IMR-90 (cell line): Measurements from ENCODE around the gene ATP11B. TPM values are rescaled to one million over a fixed set of nuclear protein-coding genes. Genes with fewer than 3 reads are reported as not detected.

ENCODE experiments used
- ATAC-seq: fragments of 200-7000 bp; cut with Tn5 transposase; 2 replicates; pipeline ENCODE4 v1.9.1; 2020; ENCODE audit warnings: low read depth, mild to moderate bottlenecking, moderate library complexity
- BruUV-seq: library from RNA; stranded (reverse); fragments of 400-500 nt; replicated peaks from 2 replicates; lab custom pipeline; 2021; lab: Mats Ljungman, UMichigan
- CTCF ChIA-PET: fragments of 300-600 bp; formaldehyde crosslinking; extraction: SDS; loops from one replicate; lab custom pipeline; 2021; ENCODE audit warnings: antibody characterized with exemption; lab: Yijun Ruan, JAX
- POLR2A ChIA-PET: fragments of 300-600 bp; sonication (Branson Sonifier 250); formaldehyde crosslinking; loops from one replicate; lab custom pipeline; 2022; ENCODE audit warnings: antibody characterized with exemption; ENCODE audit not compliant: unreplicated experiment; lab: Charles Lee
- DNase-seq: peaks from one replicate; pipeline ENCODE4 v3.0.0; 2013
- H2AFZ ChIP-seq: replicated peaks from 2 replicates; pipeline ENCODE3; 2013; ENCODE audit warnings: low read length, mild to moderate bottlenecking; ENCODE audit not compliant: poor library complexity
- H2AK5ac ChIP-seq: 2 replicates; pipeline ENCODE4 v1.6.1; 2013; ENCODE audit warnings: low read depth, low read length, inconsistent platforms
- H2AK9ac ChIP-seq: replicated peaks from 2 replicates; pipeline ENCODE3; 2013; ENCODE audit warnings: mild to moderate bottlenecking, low read depth, low read length, moderate library complexity; ENCODE audit not compliant: poor library complexity
- H2BK120ac ChIP-seq: 2 replicates; pipeline ENCODE4 v1.6.1; 2013; ENCODE audit warnings: low read depth, low read length, inconsistent platforms
- H2BK15ac ChIP-seq: 3 replicates; pipeline ENCODE4 v1.6.1; 2013; ENCODE audit warnings: low read depth, low read length, inconsistent platforms
- H2BK20ac ChIP-seq: 2 replicates; pipeline ENCODE4 v1.6.1; 2013; ENCODE audit warnings: low read depth, mild to moderate bottlenecking, inconsistent platforms, low read length, moderate library complexity
- H2BK5ac ChIP-seq: 2 replicates; pipeline ENCODE4 v1.6.1; 2013; ENCODE audit warnings: mild to moderate bottlenecking, low read depth, low read length, inconsistent platforms; ENCODE audit not compliant: poor library complexity, severe bottlenecking
- H3K14ac ChIP-seq: replicated peaks from 2 replicates; pipeline ENCODE4 v1.6.1; 2013; ENCODE audit warnings: low read depth, low read length, inconsistent platforms
- H3K18ac ChIP-seq: 2 replicates; pipeline ENCODE4 v1.6.1; 2013; ENCODE audit warnings: low read depth, low read length, control low read depth
- H3K23ac ChIP-seq: 2 replicates; pipeline ENCODE4 v1.6.1; 2013; ENCODE audit warnings: low read depth, low read length, inconsistent platforms
- H3K27ac ChIP-seq: 2 replicates; pipeline ENCODE4 v1.5.1; 2013; ENCODE audit warnings: mild to moderate bottlenecking, control low read depth, low read length; ENCODE audit not compliant: insufficient read depth
- H3K27me3 ChIP-seq: 2 replicates; pipeline ENCODE4 v1.6.1; 2013; ENCODE audit warnings: low read length; ENCODE audit not compliant: control insufficient read depth, insufficient read depth
- H3K36me3 ChIP-seq: 2 replicates; pipeline ENCODE4 v1.6.1; 2013; ENCODE audit warnings: low read length, mixed read lengths; ENCODE audit not compliant: control insufficient read depth, insufficient read depth
- H3K4ac ChIP-seq: 2 replicates; pipeline ENCODE4 v1.6.1; 2013; ENCODE audit warnings: low read depth, low read length, inconsistent platforms
- H3K4me1 ChIP-seq: 2 replicates; pipeline ENCODE4 v1.6.1; 2013; ENCODE audit warnings: low read length, mixed read lengths; ENCODE audit not compliant: control insufficient read depth, insufficient read depth
- H3K4me2 ChIP-seq: 2 replicates; pipeline ENCODE4 v1.6.1; 2013; ENCODE audit warnings: low read depth, mild to moderate bottlenecking, control low read depth, low read length, moderate library complexity
- H3K4me3 ChIP-seq: 2 replicates; pipeline ENCODE4 v1.5.1; 2013; ENCODE audit warnings: low read depth, mild to moderate bottlenecking, control low read depth, low read length, moderate library complexity; ENCODE audit not compliant: insufficient read depth
- H3K56ac ChIP-seq: 2 replicates; pipeline ENCODE4 v1.6.1; 2013; ENCODE audit warnings: low read length, inconsistent platforms; ENCODE audit not compliant: insufficient read depth; ENCODE audit errors: extremely low read depth
- H3K79me1 ChIP-seq, 2 experiments: 2 replicates each; pipeline ENCODE4 v1.6.1; 2013; ENCODE audit warnings: low read length in 2 of 2, inconsistent platforms in 1 of 2, low read depth in 1 of 2
- H3K9ac ChIP-seq: 2 replicates; pipeline ENCODE4 v1.6.1; 2013; ENCODE audit warnings: low read depth, low read length, control low read depth
- H3K9me1 ChIP-seq: 2 replicates; pipeline ENCODE4 v1.6.1; 2013; ENCODE audit warnings: low read length, inconsistent platforms; ENCODE audit not compliant: insufficient read depth
- H3K9me3 ChIP-seq: 2 replicates; pipeline ENCODE4 v1.6.1; 2013; ENCODE audit warnings: low read length; ENCODE audit not compliant: control insufficient read depth, insufficient read depth
- H4K20me1 ChIP-seq: 2 replicates; pipeline ENCODE4 v1.6.1; 2013; ENCODE audit warnings: low read length, inconsistent platforms; ENCODE audit not compliant: insufficient read depth
- H4K5ac ChIP-seq: 2 replicates; pipeline ENCODE4 v1.6.1; 2013; ENCODE audit warnings: mild to moderate bottlenecking, low read depth, low read length, control low read depth
- H4K8ac ChIP-seq, 2 experiments: 2 replicates each; pipeline ENCODE4 v1.6.1; 2013; ENCODE audit warnings: low read depth in 2 of 2, low read length in 2 of 2, control low read depth in 1 of 2, inconsistent platforms in 1 of 2
- H4K91ac ChIP-seq: 2 replicates; pipeline ENCODE4 v1.6.1; 2013; ENCODE audit warnings: low read depth, low read length, inconsistent platforms; ENCODE audit not compliant: insufficient read depth
- BHLHE40 ChIP-seq: fragments of 150-350 bp; IDR thresholded peaks from 2 replicates; pipeline ENCODE4 v1.6.1; 2016; ENCODE audit warnings: mild to moderate bottlenecking, low read depth, low read length
- RFX5 ChIP-seq: IDR thresholded peaks from 2 replicates; pipeline ENCODE4 v1.8.0; 2012; ENCODE audit warnings: low read depth, mild to moderate bottlenecking, low read length, moderate library complexity
- WGBS, 2 experiments: methylation state at CpG; one replicate each; pipeline versions ENCODE4 v1.1.5 to v1.1.7; 2013; ENCODE audit warnings: missing lambda C conversion rate in 2 of 2; ENCODE audit not compliant: insufficient read length in 1 of 2; ENCODE audit errors: extremely low coverage in 2 of 2; 5-methylcytosine and 5-hydroxymethylcytosine counted together
- dilution Hi-C: fragments of 300-500 bp; cut with HindIII; formaldehyde crosslinking; loops from one replicate; pipeline ENCODE4 v1.14.3; 2018; ENCODE audit warnings: low sequenced_read_pairs; ENCODE audit not compliant: unreplicated experiment
- in situ Hi-C: fragments of 300-500 bp; cut with MboI; formaldehyde crosslinking; loops from 3 replicates; pipeline ENCODE4 v1.14.3; 2019; ENCODE audit warnings: low sequenced_read_pairs, inconsistent platforms, mixed read lengths
- intact Hi-C: fragments of 100-400 bp; cut with micrococcal nuclease; formaldehyde crosslinking; loops from 2 replicates; pipeline ENCODE4 v1.10.0; 2022
- polyA plus RNA-seq, 3 experiments: library from polyadenylated mRNA; depleted of rRNA; stranded (reverse); fragments of >200 nt; gene quantifications; 2 replicates each; pipeline ENCODE4 v1.2.3, GENCODE V29; 2012; ENCODE audit warnings: low replicate concordance in 1 of 3
- total RNA-seq: library from RNA; depleted of rRNA; stranded (reverse); fragments of >200 nt; gene quantifications from 2 replicates; pipeline ENCODE4 v1.2.3, GENCODE V29; 2012

ATP11B gene
- total and polyA plus RNA-seq, 2 of the 4 experiments (the other 2 are of a cell fraction), result 10.0 to 39.6 TPM

DNA sequence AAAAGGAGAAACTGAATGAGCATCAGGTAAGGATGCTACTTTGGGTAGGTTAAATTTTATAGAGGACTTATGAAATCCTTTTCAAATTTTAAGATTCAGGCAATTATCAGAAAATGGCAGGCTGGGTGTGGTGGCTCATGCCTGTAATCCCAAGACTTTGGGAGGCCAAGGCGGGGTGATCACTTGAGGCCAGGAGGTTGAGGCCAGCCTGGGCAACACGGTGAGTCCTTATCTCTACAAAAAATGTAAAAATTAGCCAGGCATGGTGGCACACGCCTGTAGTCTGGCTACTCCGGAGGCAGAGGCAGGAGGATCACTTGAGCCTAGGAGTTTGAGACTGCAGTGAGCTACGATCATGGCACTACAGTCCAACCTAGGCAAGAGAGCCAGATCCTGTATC lies 163.9 kb downstream of the ATP11B start:
- Histone ChIP-seq H3K36me3 (peaks cover 7% of the 10 kb centered on the region; the same call in 1 of the 2 replicates), H3K4me3 (no peak overlapping the region), H2AK5ac (no peak overlapping the region), H3K4ac (no peak overlapping the region), H3K27me3 (no peaks in the 10 kb centered on the region), H3K27ac (no peak overlapping the region), H2AFZ (no peak overlapping the region), H3K79me1 (peaks cover 0 to 14% of the 10 kb centered on the region in 2 experiments), H4K8ac (no peak overlapping the region), H2BK5ac (no peak overlapping the region), H3K23ac (no peak overlapping the region), H3K18ac (no peak overlapping the region), H4K91ac (no peak overlapping the region), H3K14ac (no peak overlapping the region), H3K9me1 (no peaks in the 10 kb centered on the region; the same call in 1 of the 2 replicates), H3K9me3 (no peaks in the 10 kb centered on the region), H2BK120ac (no peak overlapping the region), H2AK9ac (no peak overlapping the region), H4K20me1 (no peaks in the 10 kb centered on the region), H3K4me1 (peaks cover 6% of the 10 kb centered on the region), H3K4me2 (no peak overlapping the region), H2BK15ac (no peak overlapping the region), H2BK20ac (no peak overlapping the region), H3K56ac (no peak overlapping the region), H3K9ac (no peak overlapping the region), H4K5ac (no peak overlapping the region)
- dilution Hi-C loops, result no loop called here
- no peak for TF ChIP-seq RFX5
- TF ChIP-seq BHLHE40, result no peak
- intact Hi-C loops, result no loop called here
- POLR2A ChIA-PET, result no interaction called here
- CTCF ChIA-PET, result no interaction called here
- in situ Hi-C loops, result no loop called here
- WGBS, 2 experiments, result 92% methylated on average over 2 of the region's 5 CpGs; no CpG with 5 or more reads in 1 of the 2 experiments
- ATAC-seq, result no peak
- BruUV-seq, result no TSS peak
- no peak for DNase-seq
